Keratinocyte (primary cell): ENCODE data around the gene CFL2.

Experiments used
- CTCF ChIP-seq, 3 experiments: IDR thresholded peaks in 1 of 3; conservative IDR thresholded peaks in 1 of 3; optimal IDR thresholded peaks in 1 of 3; 2 replicates in 2 of 3; 3 replicates in 1 of 3; pipeline versions ENCODE3 to v1.5.1; 2011; ENCODE audit warnings: low read length in 3 of 3, mild to moderate bottlenecking in 3 of 3, moderate library complexity in 2 of 3, control low read depth in 1 of 3, inconsistent platforms in 1 of 3; ENCODE audit not compliant: insufficient read depth in 2 of 3; ENCODE audit errors: extremely low read depth in 1 of 3
- EZH2 ChIP-seq: IDR thresholded peaks from one replicate; pipeline ENCODE4 v1.6.1; 2012; ENCODE audit warnings: inconsistent platforms, mild to moderate bottlenecking, low read length, moderate library complexity

DNA sequence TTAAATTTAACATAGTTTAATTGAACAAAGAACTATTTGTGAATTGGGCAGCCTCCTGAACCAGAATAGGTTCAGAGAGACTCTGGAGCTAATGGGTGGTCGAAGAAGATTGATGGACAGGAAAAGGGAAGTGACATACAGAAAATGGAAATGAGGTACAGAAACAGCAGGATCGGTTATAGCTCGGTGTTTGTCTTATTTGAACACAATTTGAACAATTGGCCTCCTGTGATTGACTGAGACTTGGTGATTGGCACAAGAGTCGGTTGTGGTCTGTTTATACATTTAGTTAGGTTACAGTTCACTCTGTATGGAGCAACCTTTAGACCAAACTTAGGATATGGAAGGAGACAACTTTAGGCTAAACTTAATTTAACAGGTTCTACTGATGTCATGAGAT, 18.4 kb upstream of the CFL2 start:
- TF ChIP-seq CTCF (optimal IDR thresholded peaks at IDR 0.05 in 1 of 3, IDR thresholded peaks at IDR 0.05 in 1 of 3, conservative IDR thresholded peaks at IDR 0.05 in 1 of 3; ENCODE audit: extremely low read depth in 1 of 3, insufficient read depth in 2 of 3, low read length in 3 of 3) (no peak), EZH2 (no peak)
